Suprapubic skin (tissue), 4 donors: ENCODE results near the gene CDK5.

Experiments
- CTCF ChIP-seq, 2 donors: fragments of 200-600 bp in 1 of 2; fragments of 450-650 bp in 1 of 2; sonication (generic) in 1 of 2; IDR thresholded peaks; one replicate each; pipeline ENCODE4 v1.5.1; 2016 to 2019; ENCODE audit warnings: antibody characterized with exemption in 2 of 2, mild to moderate bottlenecking in 1 of 2, moderate library complexity in 1 of 2
- EP300 ChIP-seq: sonication (generic); formaldehyde crosslinking; IDR thresholded peaks from one replicate; pipeline ENCODE4 v1.6.1; 2017; ENCODE audit warnings: antibody characterized with exemption
- POLR2A ChIP-seq, 2 donors: fragments of 450-650 bp; IDR thresholded peaks; one replicate each; pipeline ENCODE4 v1.6.1; 2017; ENCODE audit warnings: antibody characterized with exemption in 2 of 2, mild to moderate bottlenecking in 2 of 2, moderate library complexity in 2 of 2
- POLR2AphosphoS5 ChIP-seq, 3 donors: sonication (generic); formaldehyde crosslinking; IDR thresholded peaks; one replicate each; pipeline ENCODE4 v1.6.1; 2017; ENCODE audit warnings: antibody characterized with exemption in 3 of 3

DNA sequence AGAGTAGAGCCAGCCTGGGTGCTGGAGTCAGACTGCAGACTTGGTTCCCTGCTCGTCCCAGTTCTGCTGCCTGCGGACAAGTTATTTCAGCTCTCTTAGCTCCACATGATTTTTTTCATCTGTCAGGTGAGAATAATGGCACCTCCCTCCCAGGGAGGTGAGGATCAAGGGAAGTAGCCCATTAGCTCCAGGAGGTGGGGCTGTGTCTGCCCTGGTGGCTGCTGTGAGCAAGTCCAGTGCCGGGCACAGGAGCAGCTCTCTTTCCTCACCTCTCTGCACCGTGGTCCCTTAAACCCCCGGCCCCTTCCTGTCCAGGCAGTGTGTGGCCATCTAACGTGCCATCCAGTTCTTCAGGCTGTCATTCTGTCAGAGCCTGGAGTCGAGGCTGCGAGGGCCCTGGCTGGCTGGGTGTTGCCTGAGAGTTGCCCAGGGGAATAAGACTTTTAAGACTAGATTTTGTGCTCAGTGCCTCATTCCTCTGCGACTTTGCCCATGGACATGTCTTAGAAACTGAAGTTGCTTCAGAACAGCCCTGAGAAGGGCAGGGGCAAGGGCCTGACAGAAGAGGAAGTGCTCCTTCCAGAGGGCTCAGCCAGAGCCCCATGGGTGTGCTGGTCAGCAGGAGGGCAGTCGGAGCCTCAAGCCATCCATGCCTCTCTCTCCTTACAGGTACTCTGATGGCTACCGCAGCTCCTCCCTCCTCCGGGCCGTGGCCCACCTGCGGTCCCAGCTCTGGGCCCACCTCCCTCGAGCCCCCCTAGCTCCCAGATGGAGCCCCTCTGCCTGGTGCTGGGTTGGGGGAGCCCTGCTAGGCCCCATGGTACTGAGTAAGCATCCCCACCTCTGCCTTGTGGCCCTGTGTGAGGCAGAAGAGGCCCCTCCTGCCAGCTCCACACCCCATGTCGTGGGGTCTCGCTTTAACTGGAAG lies 24.5 kb downstream of the CDK5 start:
- TF ChIP-seq CTCF (IDR thresholded peaks at IDR 0.05) (no peak), POLR2AphosphoS5 (IDR thresholded peaks at IDR 0.05) (no peak), POLR2A (IDR thresholded peaks at IDR 0.05) (no peak), EP300 (no peak)
